Activated T-helper 9 cell treated with anti-CD3 and anti-CD28 coated beads, Interleukin-2, amount 50 U/mL, for 16 hours (primary cell): Measurements from ENCODE around the gene SLC24A3.

Experiments used
- DNase-seq: peaks from one replicate; pipeline ENCODE4 v3.0.0-alpha.2; 2020; ENCODE audit warnings: low read depth

SLC24A3 gene

GRCh38 chr20:19304886-19305415 lies 92.5 kb downstream of the SLC24A3 start:
- DNase-seq, result no peak

- no peak for DNase-seq
Observed at GRCh38 chr20:19308146-19308545, 95.7 kb downstream of the SLC24A3 start.

GRCh38 chr20:19310541-19310940 lies 98.1 kb downstream of the SLC24A3 start:
- DNase-seq, result no peak

- no peak for DNase-seq
Observed at GRCh38 chr20:19313342-19314069, 101.1 kb downstream of the SLC24A3 start.

GRCh38 chr20:19314621-19315020 lies 102.2 kb downstream of the SLC24A3 start:
- no peak for DNase-seq

- no peak for DNase-seq
Observed at GRCh38 chr20:19317237-19318069, 105.0 kb downstream of the SLC24A3 start.

GRCh38 chr20:19318610-19319009 lies 106.2 kb downstream of the SLC24A3 start:
- no peak for DNase-seq

GRCh38 chr20:19320005-19320404 lies 107.6 kb downstream of the SLC24A3 start:
- DNase-seq, result no peak

- DNase-seq, result no peak
Observed at GRCh38 chr20:19321176-19321575, 108.7 kb downstream of the SLC24A3 start.

GRCh38 chr20:19322061-19322985 lies 109.9 kb downstream of the SLC24A3 start:
- DNase-seq, result no peak

- no peak for DNase-seq
Observed at GRCh38 chr20:19327401-19327800, 115.0 kb downstream of the SLC24A3 start.

- no peak for DNase-seq
Observed at GRCh38 chr20:19328676-19329075, 116.2 kb downstream of the SLC24A3 start.

- no peak for DNase-seq
Observed at GRCh38 chr20:19330038-19330437, 117.6 kb downstream of the SLC24A3 start.

GRCh38 chr20:19330731-19331130 lies 118.3 kb downstream of the SLC24A3 start:
- no peak for DNase-seq

- no peak for DNase-seq
Observed at GRCh38 chr20:19333563-19333962, 121.1 kb downstream of the SLC24A3 start.

- DNase-seq, result no peak
Observed at GRCh38 chr20:19335341-19335740, 122.9 kb downstream of the SLC24A3 start.

- DNase-seq, result no peak
Observed at GRCh38 chr20:19335916-19336315, 123.5 kb downstream of the SLC24A3 start.

- DNase-seq, result no peak
Observed at GRCh38 chr20:19336631-19337030, 124.2 kb downstream of the SLC24A3 start.

- DNase-seq, result no peak
Observed at GRCh38 chr20:19338380-19338779, 125.9 kb downstream of the SLC24A3 start.

GRCh38 chr20:19338960-19339359 lies 126.5 kb downstream of the SLC24A3 start:
- no peak for DNase-seq

GRCh38 chr20:19341348-19342053 lies 129.1 kb downstream of the SLC24A3 start:
- no peak for DNase-seq
